GM19239 (cell line): ENCODE results near the gene COL6A1.
"Not testable (repeated sequence)": the region's sequence is repeated elsewhere in the genome, so short reads cannot be mapped to it uniquely, and the experiment has no call there.

Experiments used
- DNase-seq: peaks from one replicate; pipeline ENCODE4 v3.0.0; 2011; ENCODE audit warnings: low spot score; ENCODE audit not compliant: insufficient read length
- FAIRE-seq: peaks from 2 replicates; lab custom pipeline; 2011; peaks lifted over from hg19 to GRCh38; lab: Jason Lieb, UNC

COL6A1 gene

GRCh38 chr21:46038871-46039397, 57.4 kb downstream of the COL6A1 start:
- DNase-seq, result no peak

GRCh38 chr21:46039891-46040660, 58.5 kb downstream of the COL6A1 start:
- FAIRE-seq, result no peak
- no peak for DNase-seq

More at GRCh38 chr21:46038871-46039397, 57.4 kb downstream of the COL6A1 start:
- FAIRE-seq, result no peak

- no peak for FAIRE-seq
- DNase-seq, result no peak
Observed at GRCh38 chr21:46040707-46041106, 59.1 kb downstream of the COL6A1 start.

GRCh38 chr21:46041183-46041582, 59.6 kb downstream of the COL6A1 start:
- no peak for DNase-seq
- no peak for FAIRE-seq

GRCh38 chr21:46045154-46045553, 63.6 kb downstream of the COL6A1 start:
- FAIRE-seq, result no peak
- no peak for DNase-seq

GRCh38 chr21:46046471-46046870, 64.9 kb downstream of the COL6A1 start:
- DNase-seq (no peak), FAIRE-seq (no peak)

- DNase-seq, FAIRE-seq: not testable (repeated sequence)
Observed at GRCh38 chr21:46046906-46047305, 65.3 kb downstream of the COL6A1 start.

GRCh38 chr21:46048926-46049889, 67.6 kb downstream of the COL6A1 start:
- FAIRE-seq (no peak), DNase-seq (no peak)

- DNase-seq, result no peak
- no peak for FAIRE-seq
Observed at GRCh38 chr21:46049890-46050667, 68.5 kb downstream of the COL6A1 start.

- FAIRE-seq, result no peak
- DNase-seq, result no peak
Observed at GRCh38 chr21:46050668-46051378, 69.3 kb downstream of the COL6A1 start.

- FAIRE-seq (no peak), DNase-seq (no peak)
Observed at GRCh38 chr21:46051379-46051770, 69.8 kb downstream of the COL6A1 start.

- DNase-seq (no peak), FAIRE-seq (no peak)
Observed at GRCh38 chr21:46051821-46052675, 70.5 kb downstream of the COL6A1 start.

GRCh38 chr21:46052703-46053651, 71.4 kb downstream of the COL6A1 start:
- DNase-seq (no peak), FAIRE-seq (no peak)

- DNase-seq (no peak), FAIRE-seq (no peak)
Observed at GRCh38 chr21:46054031-46054430, 72.5 kb downstream of the COL6A1 start.

GRCh38 chr21:46054451-46054881, 72.9 kb downstream of the COL6A1 start:
- DNase-seq, result no peak

More at GRCh38 chr21:46054451-46054881, 72.9 kb downstream of the COL6A1 start:
- FAIRE-seq, result no peak
